Measurements from ENCODE around the gene PCSK5.
"Not testable (repeated sequence)": the region's sequence is repeated elsewhere in the genome, so short reads cannot be mapped to it uniquely, and the experiment has no call there.

The PCSK5 gene

GRCh38 chr9:75890472-75891276 is at the start of gene PCSK5:
Gene PCSK5 (plus strand): TSS chr9:75890673. CDS start chr9:75891182, 509 bp downstream.
- peak; percentile 73 for DNase-seq

- no peak for DNase-seq
Measured at GRCh38 chr9:75844321-75844720, 46.2 kb upstream of the PCSK5 start.

DNA sequence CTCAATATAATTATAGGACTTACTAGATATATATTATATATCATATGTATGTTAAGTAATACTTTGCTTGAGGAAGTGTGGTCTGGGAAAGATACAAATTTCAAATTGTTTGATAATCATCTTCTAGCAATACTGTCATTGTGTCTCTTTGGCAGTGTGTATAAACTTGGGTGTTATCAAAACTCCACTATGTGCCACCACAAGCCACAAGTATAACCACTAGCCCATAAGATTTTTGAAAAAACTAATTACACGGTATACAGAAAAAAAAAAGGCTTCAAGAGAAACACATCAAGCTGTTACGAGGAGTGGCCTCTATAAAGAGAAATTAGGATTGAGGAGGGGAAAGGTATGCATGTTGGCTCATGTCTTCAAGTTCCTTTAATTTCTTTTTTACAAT is 44.7 kb upstream of the PCSK5 start:
- DNase-seq, result no peak

- no peak for DNase-seq
Measured at GRCh38 chr9:75847085-75847484, 43.4 kb upstream of the PCSK5 start.

- DNase-seq, result no peak
Measured at GRCh38 chr9:75850459-75851200, 39.8 kb upstream of the PCSK5 start.

DNA sequence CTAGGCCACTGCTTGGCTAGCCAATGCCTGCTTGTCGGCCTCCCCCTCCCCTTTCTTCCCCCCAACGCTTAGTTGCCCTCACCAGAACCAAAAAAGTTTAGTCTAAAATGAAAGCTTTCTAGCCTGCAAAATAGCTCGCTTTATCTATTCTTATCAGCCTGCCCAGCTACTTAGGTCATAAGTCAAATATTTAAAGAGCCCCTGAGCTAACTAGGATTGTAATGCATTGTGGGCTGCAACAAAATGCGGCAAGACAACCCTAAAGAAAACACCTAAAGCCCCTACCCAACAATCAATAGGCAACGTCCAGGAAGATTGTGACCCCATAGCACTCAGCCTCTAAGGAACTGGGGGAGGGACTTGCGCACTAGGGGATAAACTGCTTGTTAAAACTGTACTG is 38.6 kb upstream of the PCSK5 start:
- no peak for DNase-seq

GRCh38 chr9:75852746-75853145 is 37.7 kb upstream of the PCSK5 start:
- no peak for DNase-seq

GRCh38 chr9:75855509-75855908 is 35.0 kb upstream of the PCSK5 start:
- no peak for DNase-seq

- DNase-seq, result no peak
Measured at GRCh38 chr9:75858497-75859092, 31.9 kb upstream of the PCSK5 start.

DNA sequence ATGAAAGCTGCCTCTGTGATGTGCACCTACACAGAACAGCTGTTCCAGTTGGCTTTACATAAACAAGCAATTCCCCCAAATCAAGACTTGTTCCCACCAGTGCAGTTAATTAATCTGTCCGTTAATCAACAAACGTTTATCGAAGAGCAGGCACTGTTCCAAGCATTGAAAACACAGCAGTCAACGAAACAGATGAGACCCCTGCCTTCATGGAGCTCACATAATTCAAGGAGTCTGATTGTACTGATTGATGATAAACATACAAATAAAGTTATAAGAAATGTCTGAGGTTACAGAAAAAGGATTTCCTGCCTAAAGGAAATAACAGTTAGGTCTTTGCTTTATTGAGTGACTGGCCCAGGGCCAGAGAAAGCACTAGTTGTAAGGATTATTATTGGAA is 26.2 kb upstream of the PCSK5 start:
- DNase-seq, result no peak

GRCh38 chr9:75866273-75866871 is 24.1 kb upstream of the PCSK5 start:
- DNase-seq, result no peak

DNA sequence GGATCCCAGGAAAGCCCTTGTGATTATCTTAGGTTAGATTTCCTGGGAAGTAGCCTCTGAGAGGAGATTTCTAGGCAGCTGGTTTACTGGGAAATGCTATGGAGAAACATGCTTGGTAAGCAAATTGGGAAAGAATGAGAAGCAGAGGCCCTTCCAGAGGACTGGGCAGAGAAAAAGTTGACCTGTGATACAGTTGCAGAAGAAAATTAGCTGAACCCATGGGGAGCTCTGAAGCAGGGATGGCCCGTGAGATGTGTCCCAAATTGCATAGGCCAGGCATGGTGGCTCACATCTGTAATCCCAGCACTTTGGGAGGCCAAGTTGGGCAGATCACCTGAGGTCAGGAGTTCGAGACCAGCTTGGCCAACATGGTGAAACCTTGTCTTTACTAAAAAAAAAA is 21.9 kb upstream of the PCSK5 start:
- DNase-seq, result not testable (repeated sequence)

GRCh38 chr9:75869236-75869635 is 21.2 kb upstream of the PCSK5 start:
- DNase-seq, result no peak

DNA sequence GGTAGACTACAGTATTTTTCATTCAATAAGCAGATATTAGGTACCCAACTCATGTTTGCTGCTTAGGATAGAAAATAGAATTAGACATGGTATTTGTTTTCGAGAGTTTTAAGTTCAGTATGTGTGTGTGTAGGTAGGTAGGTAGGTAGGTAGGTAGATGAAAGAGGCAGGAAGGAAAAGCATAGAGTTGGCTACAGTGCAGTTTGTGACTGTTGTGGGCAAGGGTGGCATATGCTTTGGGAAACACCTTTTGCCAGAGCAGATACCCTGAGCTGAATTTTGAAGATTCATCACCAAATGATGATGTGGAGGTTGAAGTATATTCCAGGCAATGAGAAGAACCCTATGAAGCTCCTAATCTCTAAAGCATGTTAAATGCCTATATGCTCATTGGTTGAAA is 20.0 kb upstream of the PCSK5 start:
- DNase-seq, result no peak

DNA sequence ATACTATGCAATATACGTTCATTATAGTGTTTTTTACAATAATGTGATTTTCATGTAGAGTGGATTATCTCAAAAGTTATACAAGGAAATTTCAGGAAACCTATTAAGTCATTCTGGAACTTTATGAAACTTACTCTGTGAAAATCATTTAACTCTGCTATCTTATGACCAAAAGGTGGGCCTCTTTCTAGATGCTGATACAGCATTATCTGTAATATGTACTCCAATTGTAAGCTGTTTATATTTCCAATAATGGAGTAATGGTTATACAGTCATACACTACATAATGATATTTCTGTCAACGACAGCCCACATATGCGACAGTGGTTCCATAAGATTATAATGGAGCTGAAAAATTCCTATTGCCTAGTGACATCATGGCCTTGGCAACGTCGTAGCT is 18.8 kb upstream of the PCSK5 start:
- no peak for DNase-seq

DNA sequence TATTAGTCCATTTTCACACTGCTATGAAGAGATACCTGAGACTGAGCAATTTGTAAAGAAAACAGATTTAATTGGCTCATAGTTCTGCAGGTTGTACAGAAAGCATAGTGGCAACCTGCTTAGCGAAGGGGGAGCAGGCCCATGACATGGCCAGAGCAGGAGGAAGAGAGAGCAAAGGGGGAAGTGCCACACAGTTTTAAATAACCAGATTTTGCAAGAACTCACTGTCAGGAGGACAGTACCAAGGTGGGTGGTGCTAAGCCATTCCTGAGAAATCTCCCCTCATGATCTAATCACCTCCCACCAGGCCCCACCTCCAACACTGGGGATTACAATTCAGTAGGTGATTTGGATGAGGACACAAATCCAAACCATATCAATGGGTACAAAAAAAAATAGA is 16.8 kb upstream of the PCSK5 start:
- DNase-seq, result no peak

GRCh38 chr9:75876999-75877640 is 13.4 kb upstream of the PCSK5 start:
- DNase-seq, result no peak

DNA sequence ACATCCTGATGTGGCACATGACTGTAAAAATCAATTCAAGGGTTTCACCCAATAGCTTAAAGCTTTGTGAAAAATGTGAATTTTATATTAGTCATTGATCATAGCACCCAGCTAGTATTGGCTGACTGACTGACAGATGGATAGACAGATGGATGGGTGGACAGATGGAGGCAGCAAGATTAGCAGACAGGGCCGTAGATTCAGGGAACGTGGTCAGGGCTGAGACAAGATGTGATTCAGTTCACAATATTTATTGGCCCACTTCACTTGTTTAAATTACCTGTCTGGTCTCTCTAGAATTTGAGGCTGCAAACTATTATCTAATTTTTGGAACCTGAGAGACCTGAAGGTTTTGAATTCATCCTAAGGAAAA is 12.0 kb upstream of the PCSK5 start:
- DNase-seq, result no peak

GRCh38 chr9:75880618-75881017 is 9.9 kb upstream of the PCSK5 start:
- no peak for DNase-seq

- DNase-seq, result no peak
Measured at GRCh38 chr9:75881761-75882160, 8.7 kb upstream of the PCSK5 start.

- no peak for DNase-seq
Measured at GRCh38 chr9:75885652-75886051, 4.8 kb upstream of the PCSK5 start.

- DNase-seq, result no peak
Measured at GRCh38 chr9:75889577-75889976, 896 bp upstream of the PCSK5 start.

GRCh38 chr9:75889977-75890471 is 449 bp upstream of the PCSK5 start:
- peak; percentile 13 for DNase-seq
